MG63 (cell line): ENCODE data around the gene COA5. TPM values are rescaled to one million over a fixed set of nuclear protein-coding genes. Genes with fewer than 3 reads are reported as not detected.

Source experiments
- total RNA-seq: library from RNA; depleted of rRNA; stranded (reverse); fragments of >200 nt; shearing (Covaris generic); gene quantifications from 2 replicates; pipeline ENCODE4 v1.2.3, GENCODE V29; 2014; ENCODE audit warnings: low replicate concordance; rRNA removed

COA5 gene
- total RNA-seq, 1 experiment from 2014 or later: 28.1 TPM

Other genes with a start within 250 kb of the COA5 start
- 8.4 and 12.6 TPM in 2 replicates for gene INPP4A, start 163.7 kb downstream of the COA5 start, total RNA-seq
- gene UNC50, start 77 bp upstream of the COA5 start, total RNA-seq: 31.5 and 54.3 TPM in 2 replicates
- gene MGAT4A, start 122.6 kb upstream of the COA5 start, total RNA-seq: 0.89 and 2.2 TPM in 2 replicates